NB4 (cell line): Measurements from ENCODE around the gene OSBPL9.

Source experiments
- MYC ChIP-seq: IDR thresholded peaks from 2 replicates; pipeline ENCODE4 v1.6.1; 2011; ENCODE audit warnings: low read depth, low read length
- TF ChIP-seq, protein P1 (sequence below): IDR thresholded peaks from one replicate; pipeline ENCODE4 v1.5.1; 2012; ENCODE audit warnings: low read depth, low read length

DNA sequence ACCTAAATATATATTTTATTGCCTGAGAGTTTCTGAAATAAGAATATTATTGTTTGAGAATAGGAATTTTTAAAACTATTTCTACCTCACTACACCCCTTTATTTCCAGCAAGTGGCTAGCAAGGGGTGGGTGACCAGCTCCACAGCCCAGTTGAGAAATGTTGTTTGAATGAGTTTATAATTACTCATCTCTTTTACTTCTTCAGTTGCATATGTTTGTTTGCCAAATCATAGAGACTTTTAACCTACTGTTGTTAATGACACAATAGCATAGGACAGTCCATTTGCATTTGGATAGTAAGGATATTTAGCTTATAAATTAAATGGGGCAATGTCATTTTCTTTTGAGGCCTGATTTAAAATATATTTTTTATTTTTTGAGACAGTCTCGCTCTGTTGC is 133.8 kb downstream of the OSBPL9 start:
- TF ChIP-seq MYC: no peak
- TF ChIP-seq, protein P1, sequence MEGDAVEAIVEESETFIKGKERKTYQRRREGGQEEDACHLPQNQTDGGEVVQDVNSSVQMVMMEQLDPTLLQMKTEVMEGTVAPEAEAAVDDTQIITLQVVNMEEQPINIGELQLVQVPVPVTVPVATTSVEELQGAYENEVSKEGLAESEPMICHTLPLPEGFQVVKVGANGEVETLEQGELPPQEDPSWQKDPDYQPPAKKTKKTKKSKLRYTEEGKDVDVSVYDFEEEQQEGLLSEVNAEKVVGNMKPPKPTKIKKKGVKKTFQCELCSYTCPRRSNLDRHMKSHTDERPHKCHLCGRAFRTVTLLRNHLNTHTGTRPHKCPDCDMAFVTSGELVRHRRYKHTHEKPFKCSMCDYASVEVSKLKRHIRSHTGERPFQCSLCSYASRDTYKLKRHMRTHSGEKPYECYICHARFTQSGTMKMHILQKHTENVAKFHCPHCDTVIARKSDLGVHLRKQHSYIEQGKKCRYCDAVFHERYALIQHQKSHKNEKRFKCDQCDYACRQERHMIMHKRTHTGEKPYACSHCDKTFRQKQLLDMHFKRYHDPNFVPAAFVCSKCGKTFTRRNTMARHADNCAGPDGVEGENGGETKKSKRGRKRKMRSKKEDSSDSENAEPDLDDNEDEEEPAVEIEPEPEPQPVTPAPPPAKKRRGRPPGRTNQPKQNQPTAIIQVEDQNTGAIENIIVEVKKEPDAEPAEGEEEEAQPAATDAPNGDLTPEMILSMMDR: no peak
